ENCODE results near the gene HDAC6.

GRCh38 chrX:48848847-48849246, 47.0 kb downstream of the HDAC6 start:
- TF ChIP-seq ZFP3 (CRISPR knock-in tag; IDR thresholded peaks at IDR 0.05) (no peak), RARB (CRISPR knock-in tag; IDR thresholded peaks at IDR 0.05) (no peak), ARNTL (CRISPR knock-in tag; IDR thresholded peaks at IDR 0.05; ENCODE audit: borderline replicate concordance, low read depth) (no peak), ZC3H10 (CRISPR knock-in tag; IDR thresholded peaks at IDR 0.05) (no peak), CSDC2 (CRISPR knock-in tag; IDR thresholded peaks at IDR 0.05) (no peak), BACH2 (CRISPR knock-in tag; IDR thresholded peaks at IDR 0.05; ENCODE audit: borderline replicate concordance) (no peak)
- TF ChIP-seq, protein P1, sequence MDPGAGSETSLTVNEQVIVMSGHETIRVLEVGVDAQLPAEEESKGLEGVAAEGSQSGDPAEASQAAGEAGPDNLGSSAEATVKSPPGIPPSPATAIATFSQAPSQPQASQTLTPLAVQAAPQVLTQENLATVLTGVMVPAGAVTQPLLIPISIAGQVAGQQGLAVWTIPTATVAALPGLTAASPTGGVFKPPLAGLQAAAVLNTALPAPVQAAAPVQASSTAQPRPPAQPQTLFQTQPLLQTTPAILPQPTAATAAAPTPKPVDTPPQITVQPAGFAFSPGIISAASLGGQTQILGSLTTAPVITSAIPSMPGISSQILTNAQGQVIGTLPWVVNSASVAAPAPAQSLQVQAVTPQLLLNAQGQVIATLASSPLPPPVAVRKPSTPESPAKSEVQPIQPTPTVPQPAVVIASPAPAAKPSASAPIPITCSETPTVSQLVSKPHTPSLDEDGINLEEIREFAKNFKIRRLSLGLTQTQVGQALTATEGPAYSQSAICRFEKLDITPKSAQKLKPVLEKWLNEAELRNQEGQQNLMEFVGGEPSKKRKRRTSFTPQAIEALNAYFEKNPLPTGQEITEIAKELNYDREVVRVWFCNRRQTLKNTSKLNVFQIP (CRISPR knock-in tag; IDR thresholded peaks at IDR 0.05; ENCODE audit: borderline replicate concordance, low read depth) = no peak
- TF ChIP-seq, protein P2, sequence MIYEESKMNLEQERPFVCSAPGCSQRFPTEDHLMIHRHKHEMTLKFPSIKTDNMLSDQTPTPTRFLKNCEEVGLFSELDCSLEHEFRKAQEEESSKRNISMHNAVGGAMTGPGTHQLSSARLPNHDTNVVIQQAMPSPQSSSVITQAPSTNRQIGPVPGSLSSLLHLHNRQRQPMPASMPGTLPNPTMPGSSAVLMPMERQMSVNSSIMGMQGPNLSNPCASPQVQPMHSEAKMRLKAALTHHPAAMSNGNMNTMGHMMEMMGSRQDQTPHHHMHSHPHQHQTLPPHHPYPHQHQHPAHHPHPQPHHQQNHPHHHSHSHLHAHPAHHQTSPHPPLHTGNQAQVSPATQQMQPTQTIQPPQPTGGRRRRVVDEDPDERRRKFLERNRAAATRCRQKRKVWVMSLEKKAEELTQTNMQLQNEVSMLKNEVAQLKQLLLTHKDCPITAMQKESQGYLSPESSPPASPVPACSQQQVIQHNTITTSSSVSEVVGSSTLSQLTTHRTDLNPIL (CRISPR knock-in tag; IDR thresholded peaks at IDR 0.05; ENCODE audit: low read depth) = no peak
- TF ChIP-seq, protein P3, sequence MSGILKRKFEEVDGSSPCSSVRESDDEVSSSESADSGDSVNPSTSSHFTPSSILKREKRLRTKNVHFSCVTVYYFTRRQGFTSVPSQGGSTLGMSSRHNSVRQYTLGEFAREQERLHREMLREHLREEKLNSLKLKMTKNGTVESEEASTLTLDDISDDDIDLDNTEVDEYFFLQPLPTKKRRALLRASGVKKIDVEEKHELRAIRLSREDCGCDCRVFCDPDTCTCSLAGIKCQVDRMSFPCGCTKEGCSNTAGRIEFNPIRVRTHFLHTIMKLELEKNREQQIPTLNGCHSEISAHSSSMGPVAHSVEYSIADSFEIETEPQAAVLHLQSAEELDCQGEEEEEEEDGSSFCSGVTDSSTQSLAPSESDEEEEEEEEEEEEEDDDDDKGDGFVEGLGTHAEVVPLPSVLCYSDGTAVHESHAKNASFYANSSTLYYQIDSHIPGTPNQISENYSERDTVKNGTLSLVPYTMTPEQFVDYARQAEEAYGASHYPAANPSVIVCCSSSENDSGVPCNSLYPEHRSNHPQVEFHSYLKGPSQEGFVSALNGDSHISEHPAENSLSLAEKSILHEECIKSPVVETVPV (CRISPR knock-in tag; IDR thresholded peaks at IDR 0.05) = no peak

Data from SK-N-SH treated with all-trans-retinoic acid at 6 μM for 48 hours (cell line).